Fibroblast of skin of scalp (primary cell): ENCODE results near the gene NOTCH3.

ENCODE experiments used
- DNase-seq: peaks from one replicate; pipeline ENCODE4 v3.0.0-alpha.2; 2013

The NOTCH3 gene

GRCh38 chr19:15159251-15159650 is 41.5 kb downstream of the NOTCH3 start:
- DNase-seq: peak; percentile 38

- DNase-seq: no peak
Measured at GRCh38 chr19:15156391-15156790, 44.4 kb downstream of the NOTCH3 start.

GRCh38 chr19:15155296-15155695 is 45.5 kb downstream of the NOTCH3 start:
- no peak for DNase-seq

GRCh38 chr19:15154002-15154612 is 46.7 kb downstream of the NOTCH3 start:
- DNase-seq: peak; percentile 57

- no peak for DNase-seq
Measured at GRCh38 chr19:15149737-15150136, 51.1 kb downstream of the NOTCH3 start.

GRCh38 chr19:15147090-15147489 is 53.7 kb downstream of the NOTCH3 start:
- no peak for DNase-seq

- no peak for DNase-seq
Measured at GRCh38 chr19:15144046-15144646, 56.6 kb downstream of the NOTCH3 start.

GRCh38 chr19:15142313-15142712 is 58.5 kb downstream of the NOTCH3 start:
- DNase-seq: no peak

- no peak for DNase-seq
Measured at GRCh38 chr19:15141143-15141542, 59.7 kb downstream of the NOTCH3 start.

- peak; percentile 50 for DNase-seq
Measured at GRCh38 chr19:15138427-15138826, 62.4 kb downstream of the NOTCH3 start.

- peak; percentile 45 for DNase-seq
Measured at GRCh38 chr19:15137777-15138176, 63.0 kb downstream of the NOTCH3 start.

GRCh38 chr19:15136234-15136954 is 64.4 kb downstream of the NOTCH3 start:
- no peak for DNase-seq

- no peak for DNase-seq
Measured at GRCh38 chr19:15129856-15130585, 70.8 kb downstream of the NOTCH3 start.

GRCh38 chr19:15128162-15128770 is 72.5 kb downstream of the NOTCH3 start:
- no peak for DNase-seq

GRCh38 chr19:15126131-15126910 is 74.5 kb downstream of the NOTCH3 start:
- DNase-seq: no peak

GRCh38 chr19:15125232-15126067 is 75.3 kb downstream of the NOTCH3 start:
- peak; percentile 98 for DNase-seq

- no peak for DNase-seq
Measured at GRCh38 chr19:15124572-15125231, 76.1 kb downstream of the NOTCH3 start.

GRCh38 chr19:15123900-15124299 is 76.9 kb downstream of the NOTCH3 start:
- DNase-seq: no peak

GRCh38 chr19:15123031-15123890 is 77.5 kb downstream of the NOTCH3 start:
- DNase-seq: no peak
